GM21786 (cell line): ENCODE results near the gene CISD3.
"Not testable (repeated sequence)": the region's sequence is repeated elsewhere in the genome, so short reads cannot be mapped to it uniquely, and the experiment has no call there.

Experiments used
- ATAC-seq: cut with Tn5 transposase; IDR thresholded peaks from one replicate; pipeline ENCODE4 v1.9.1; 2021; ENCODE audit not compliant: unreplicated experiment

Gene CISD3

DNA sequence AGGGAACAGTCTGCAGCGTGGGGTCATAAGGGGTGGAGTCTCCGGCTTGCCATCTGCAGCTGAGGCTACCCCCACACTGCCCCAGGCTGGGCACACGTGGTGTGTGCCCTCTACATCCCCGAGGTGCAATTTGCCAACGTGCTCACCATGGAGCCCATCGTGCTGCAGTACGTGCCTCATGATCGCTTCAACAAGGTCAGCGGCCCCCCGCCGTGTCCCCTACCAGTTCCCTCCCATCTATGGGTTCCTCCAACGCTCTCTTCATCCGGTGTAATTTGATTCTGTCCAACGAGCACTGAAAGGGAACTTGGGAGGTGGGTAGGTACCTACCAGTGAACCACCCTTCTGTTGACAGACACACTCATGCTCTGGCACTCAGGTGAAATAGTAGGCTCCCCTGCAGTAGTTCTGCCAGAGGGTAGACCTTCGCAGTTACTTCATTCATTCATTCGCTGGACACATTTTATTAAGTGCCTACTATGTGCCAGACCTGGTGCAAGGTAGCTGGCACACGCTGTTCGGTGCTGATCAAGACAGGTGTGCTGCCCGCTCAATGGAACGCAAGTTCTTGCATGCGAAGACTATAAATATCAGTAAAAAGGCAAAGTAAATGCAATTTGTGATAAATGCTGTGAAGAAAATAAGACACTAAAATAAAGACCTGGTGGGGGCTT, 22.3 kb upstream of the CISD3 start:
- ATAC-seq, result no peak

DNA sequence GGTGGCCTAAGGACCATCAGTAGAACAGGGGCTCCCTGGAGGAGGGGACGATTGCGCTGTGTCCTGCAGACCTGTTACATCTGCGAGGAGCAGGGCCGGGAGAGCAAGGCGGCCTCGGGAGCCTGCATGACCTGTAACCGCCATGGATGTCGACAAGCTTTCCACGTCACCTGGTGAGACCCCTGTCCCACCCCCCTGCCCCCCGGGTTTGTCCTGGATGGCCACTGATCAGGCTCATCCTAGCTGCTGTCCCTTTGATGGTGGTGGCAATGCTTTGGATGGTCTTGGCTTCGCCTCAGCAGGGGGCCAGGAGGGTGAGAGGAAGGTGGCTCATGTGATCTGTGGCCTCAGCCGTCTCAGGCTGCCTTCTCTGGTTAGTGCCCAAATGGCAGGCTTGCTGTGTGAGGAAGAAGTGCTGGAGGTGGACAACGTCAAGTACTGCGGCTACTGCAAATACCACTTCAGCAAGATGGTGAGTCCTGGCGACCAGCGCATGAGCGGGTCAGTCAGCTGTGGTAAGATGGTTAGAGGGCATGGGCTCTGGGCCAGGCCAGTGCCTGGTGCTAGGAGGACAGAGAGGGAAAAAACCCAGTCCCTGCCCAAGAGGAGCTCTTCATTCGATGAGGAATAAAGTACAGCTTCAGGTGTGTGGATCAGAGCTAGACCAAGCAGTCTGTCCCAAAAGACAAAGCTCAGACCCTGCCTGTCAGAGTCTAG, 20.9 kb upstream of the CISD3 start:
- ATAC-seq, result no peak

DNA sequence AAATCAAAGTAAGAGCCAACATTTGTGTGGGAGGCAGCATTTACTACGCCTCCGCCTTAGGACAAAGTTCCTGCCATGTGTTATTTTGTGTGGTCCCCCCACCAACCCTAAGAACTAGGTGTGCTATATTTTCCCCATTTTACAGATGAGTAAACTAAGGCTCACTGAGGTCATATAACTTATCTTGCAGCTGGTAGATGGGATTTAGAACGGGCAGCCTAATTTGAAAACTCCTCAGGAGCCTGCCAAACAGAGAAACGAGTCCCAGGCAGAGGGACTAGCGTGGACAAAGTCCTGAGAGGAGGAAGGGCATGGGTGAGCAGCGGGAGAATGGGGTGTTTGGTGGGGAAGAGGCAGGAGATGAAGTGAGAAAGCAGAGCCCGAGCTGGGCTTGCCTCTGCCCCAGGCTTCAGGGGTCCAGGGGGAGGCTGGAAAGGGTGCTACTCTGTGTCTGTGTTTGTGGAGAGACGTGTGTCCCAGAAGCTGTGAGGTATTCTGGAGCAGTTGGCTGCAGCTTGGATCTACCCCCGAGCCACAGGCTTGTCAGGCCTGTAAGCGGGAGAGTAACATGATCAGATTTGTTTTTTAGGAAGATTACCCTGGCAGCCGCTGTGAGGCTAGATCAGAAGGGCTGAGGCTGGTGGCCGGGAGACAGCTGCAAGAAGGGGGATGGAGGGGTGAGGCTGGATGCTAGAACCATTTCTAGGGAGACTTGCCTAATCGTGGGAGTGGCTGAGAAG, 20.1 kb upstream of the CISD3 start:
- no peak for ATAC-seq

- no peak for ATAC-seq
Measured at GRCh38 chr17:38710604-38710962, 19.6 kb upstream of the CISD3 start.

DNA sequence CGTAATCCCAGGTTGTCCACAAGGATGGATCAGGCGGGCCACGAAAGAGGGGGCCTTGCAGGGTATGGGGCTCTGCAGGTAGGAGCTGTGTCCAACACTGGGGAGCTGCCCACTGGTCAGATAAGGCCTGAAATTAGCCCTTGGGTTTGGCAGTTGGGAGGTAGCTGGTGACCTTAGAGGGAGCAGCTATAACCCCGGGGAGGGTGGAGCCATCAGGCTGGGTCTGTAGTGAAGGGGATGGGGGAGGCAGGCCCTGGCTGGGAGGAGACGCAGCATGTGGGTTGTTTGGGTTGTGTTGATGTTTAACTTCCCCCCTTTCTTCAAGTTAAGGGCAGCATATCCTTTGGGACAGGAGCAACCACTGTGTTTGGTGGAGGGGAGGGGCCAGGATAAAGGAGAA, 19.2 kb upstream of the CISD3 start:
- ATAC-seq, result no peak

GRCh38 chr17:38711792-38712571, 18.2 kb upstream of the CISD3 start:
- ATAC-seq, result no peak

GRCh38 chr17:38712593-38712992, 17.5 kb upstream of the CISD3 start:
- no peak for ATAC-seq

GRCh38 chr17:38713456-38714075, 16.6 kb upstream of the CISD3 start:
- ATAC-seq, result no peak

DNA sequence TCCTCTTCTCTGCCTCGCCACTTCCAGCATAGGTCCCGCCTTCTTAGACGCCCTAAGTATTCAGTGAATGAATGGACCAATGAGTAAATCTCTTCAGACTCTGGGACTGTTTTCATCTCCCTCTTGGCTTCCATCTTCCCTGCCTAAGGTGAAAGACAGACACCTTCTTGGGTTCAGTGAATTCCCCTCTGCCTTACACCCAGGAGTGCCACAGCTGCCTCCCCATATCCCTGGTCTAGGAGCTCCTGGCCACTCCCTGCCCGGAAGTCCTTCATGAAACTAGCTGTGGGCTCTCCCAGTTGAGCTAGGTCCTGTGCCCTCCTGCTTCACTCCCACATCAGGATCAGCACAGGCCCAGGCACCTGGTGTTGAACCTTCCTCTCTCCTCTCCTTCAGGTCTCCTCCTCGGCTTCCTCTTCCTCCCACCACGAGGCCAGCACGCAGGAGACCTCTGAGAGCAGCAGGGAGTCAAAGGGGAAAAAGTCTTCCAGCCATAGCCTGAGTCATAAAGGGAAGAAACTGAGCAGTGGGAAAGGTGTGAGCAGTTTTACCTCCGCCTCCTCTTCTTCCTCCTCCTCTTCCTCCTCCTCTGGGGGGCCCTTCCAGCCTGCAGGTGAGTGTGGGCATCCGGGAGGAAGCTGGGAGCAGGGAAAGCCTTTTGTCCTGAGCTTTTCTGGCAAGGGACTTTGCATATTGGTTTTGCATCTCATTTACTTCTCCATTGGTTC, 14.8 kb upstream of the CISD3 start:
- ATAC-seq, result no peak

DNA sequence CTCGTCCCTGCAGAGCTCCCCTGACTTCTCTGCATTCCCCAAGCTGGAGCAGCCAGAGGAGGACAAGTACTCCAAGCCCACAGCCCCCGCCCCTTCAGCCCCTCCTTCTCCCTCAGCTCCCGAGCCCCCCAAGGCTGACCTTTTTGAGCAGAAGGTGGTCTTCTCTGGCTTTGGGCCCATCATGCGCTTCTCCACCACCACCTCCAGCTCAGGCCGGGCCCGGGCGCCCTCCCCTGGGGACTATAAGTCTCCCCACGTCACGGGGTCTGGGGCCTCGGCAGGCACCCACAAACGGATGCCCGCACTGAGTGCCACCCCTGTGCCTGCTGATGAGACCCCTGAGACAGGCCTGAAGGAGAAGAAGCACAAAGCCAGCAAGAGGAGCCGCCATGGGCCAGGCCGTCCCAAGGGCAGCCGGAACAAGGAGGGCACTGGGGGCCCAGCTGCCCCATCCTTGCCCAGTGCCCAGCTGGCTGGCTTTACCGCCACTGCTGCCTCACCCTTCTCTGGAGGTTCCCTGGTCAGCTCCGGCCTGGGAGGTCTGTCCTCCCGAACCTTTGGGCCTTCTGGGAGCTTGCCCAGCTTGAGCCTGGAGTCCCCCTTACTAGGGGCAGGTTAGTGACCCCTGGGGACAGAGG, 13.7 kb upstream of the CISD3 start:
- ATAC-seq, result no peak

DNA sequence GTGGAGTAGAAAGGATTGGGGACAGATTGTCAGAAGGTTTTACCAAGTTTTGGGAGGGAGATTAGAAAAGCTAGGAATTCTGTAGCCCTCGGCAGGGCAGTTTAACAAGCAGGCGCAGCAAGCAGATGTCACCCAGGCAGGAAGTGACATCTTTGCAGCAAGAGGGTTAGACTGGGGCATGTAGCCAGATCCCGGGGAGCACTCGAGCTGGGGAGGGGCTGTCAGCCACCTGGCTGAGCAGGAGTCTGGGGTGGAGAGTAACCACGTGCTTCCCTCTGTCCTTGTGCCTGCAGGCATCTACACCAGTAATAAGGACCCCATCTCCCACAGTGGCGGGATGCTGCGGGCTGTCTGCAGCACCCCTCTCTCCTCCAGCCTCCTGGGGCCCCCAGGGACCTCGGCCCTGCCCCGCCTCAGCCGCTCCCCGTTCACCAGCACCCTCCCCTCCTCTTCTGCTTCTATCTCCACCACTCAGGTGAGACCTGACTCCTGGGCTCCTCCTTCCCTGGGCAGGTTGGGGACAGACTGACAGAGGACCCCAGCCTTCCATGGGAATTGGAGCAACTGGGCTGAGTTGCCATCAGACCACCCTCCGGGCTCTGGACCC, 12.9 kb upstream of the CISD3 start:
- no peak for ATAC-seq

DNA sequence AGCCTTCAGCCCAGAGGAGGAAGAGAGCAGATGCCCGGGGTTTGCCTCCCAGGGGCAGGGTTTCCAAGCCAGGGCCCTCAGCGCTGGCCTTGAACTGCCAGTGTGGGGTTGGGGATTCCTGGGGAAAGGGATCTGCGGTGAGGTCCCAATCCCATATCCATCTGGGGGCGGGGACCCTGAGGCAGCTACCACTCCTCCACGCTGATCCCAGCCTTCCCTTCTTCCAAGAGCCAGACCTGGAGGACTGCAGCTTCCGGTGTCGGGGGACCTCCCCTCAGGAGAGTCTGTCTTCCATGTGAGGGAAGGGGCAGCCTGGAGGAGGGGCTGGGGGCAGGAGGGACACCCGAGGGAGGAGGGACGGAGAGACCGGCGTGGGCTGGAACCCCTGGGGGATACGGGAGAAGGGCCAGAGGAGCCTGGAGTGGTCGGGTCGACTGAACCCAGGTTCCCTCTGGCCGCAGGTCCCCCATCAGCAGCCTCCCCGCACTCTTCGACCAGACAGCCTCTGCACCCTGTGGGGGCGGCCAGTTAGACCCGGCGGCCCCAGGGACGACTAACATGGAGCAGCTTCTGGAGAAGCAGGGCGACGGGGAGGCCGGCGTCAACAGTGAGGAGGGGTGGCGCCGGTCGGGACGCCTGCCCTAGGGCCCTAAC, 10.7 kb upstream of the CISD3 start:
- ATAC-seq, result no peak

GRCh38 chr17:38719943-38720641, 10.0 kb upstream of the CISD3 start:
- ATAC-seq, result no peak

GRCh38 chr17:38720941-38721340, 9.2 kb upstream of the CISD3 start:
- ATAC-seq, result no peak

DNA sequence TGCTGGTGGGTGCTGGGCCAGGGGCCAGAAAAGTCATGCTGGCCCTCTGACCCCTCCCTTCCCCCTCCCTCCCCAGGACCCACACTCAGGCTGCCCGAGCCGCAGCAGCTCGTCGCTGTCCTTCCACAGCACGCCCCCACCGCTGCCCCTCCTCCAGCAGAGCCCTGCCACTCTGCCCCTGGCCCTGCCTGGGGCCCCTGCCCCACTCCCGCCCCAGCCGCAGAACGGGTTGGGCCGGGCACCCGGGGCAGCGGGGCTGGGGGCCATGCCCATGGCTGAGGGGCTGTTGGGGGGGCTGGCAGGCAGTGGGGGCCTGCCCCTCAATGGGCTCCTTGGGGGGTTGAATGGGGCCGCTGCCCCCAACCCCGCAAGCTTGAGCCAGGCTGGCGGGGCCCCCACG, 8.3 kb upstream of the CISD3 start:
- ATAC-seq, result no peak

DNA sequence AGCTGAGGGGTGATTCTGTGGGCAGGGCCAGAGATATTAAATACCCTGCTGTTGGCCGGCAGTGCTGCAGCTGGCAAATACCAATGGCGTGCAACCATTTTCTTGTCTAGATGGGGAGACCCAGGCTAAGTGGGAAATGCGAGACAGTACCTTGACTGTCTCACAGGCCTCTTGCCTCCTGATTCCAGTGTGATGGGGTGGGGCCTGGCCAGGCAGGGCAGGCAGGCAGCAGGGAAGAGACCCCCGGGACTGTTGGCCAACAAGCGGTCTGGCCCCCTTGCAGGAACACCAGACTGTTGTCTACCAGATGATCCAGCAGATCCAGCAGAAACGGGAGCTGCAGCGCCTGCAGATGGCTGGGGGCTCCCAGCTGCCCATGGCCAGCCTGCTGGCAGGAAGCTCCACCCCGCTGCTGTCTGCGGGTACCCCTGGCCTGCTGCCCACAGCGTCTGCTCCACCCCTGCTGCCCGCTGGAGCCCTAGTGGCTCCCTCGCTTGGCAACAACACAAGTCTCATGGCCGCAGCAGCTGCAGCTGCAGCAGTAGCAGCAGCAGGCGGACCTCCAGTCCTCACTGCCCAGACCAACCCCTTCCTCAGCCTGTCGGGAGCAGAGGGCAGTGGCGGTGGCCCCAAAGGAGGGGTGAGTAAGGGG, 5.7 kb upstream of the CISD3 start:
- no peak for ATAC-seq

DNA sequence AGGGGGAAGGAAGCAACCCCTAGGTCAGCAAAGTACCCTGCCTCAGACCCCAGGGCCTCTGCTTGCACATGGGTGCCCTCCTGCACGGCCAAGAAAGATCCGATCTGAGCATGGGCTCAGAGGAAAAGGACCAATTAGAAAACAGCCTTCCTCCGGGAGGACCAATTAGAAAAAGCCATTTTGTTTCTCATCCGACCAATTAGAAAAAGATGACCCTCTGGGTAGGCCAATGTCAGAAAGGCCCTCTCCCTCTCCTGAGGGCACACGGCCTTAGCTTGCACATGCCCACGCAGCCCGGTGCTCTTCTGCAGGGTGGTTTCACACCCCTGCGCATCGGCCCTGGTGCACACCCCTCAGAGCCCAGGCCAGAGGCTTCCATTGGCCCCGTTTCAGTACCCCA, 5.1 kb upstream of the CISD3 start:
- no peak for ATAC-seq

- ATAC-seq, result not testable (repeated sequence)
Measured at GRCh38 chr17:38726145-38726544, 4.0 kb upstream of the CISD3 start.
